ENCODE data around the gene IGFLR1. TPM values are rescaled to one million over a fixed set of nuclear protein-coding genes. Genes with fewer than 3 reads are reported as not detected.

IGFLR1 gene
- 10.9 to 12.5 TPM (median 11.8 TPM) in 5 replicates for total RNA-seq (2022; extraction: Qiagen RNA extraction)

GRCh38 chr19:35742121-35742724 lies at the start of gene IGFLR1:
Gene IGFLR1 (minus strand): TSS chr19:35742452. CDS start chr19:35741180, 1,272 bp downstream.

GRCh38 chr19:35775298-35776101 lies 33.2 kb upstream of the IGFLR1 start, which contains the start of gene ARHGAP33:
Gene ARHGAP33 (plus strand): TSS chr19:35775564. CDS start chr19:35775659, 95 bp downstream.

GRCh38 chr19:35757749-35758608 lies 15.7 kb upstream of the IGFLR1 start, which contains the start of gene PROSER3:
Gene PROSER3 (plus strand): TSS chr19:35758176. CDS start chr19:35758216, 40 bp downstream.

DNA sequence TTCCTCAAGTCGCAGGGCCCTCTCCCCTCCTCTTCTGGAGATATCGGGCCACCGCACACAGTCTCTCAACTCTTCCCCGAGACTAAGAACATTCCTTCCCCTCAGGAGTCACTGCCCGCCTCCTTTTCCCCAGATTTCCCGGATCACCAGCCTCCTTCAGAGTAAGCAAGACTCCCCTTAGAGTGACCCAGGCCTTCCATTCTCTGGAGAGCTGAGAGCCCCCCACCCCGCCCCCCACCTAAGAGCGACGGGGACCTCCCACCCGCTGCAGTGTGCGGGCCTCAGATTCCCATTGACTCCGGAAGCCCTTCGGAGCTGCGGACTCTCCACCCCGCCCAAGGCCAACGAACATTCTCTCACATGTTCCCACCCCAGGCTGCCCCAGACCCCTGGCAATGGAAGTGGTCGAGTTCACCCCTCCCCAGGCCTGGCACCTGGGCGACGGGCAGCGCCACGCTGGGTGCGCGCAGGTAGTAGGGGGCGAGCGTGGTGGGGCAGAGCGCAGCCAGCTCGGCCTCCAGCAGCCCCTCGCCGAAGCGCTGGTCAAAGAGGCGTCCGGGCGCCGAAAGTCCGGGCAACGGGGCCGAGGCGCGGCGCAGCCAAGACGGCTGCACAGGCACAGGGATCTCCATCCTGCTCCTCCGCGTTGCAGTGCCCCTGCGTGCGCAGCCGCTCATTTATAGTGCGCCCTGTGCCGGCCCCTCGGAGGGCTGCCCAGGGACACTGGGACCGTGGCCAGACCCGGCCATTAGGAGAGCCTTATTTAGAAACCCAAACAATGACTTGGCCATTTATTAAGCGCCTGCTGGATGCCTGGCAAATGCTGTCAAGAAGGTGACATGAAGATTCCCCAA lies 14.4 kb upstream of the IGFLR1 start, which contains the start of gene HSPB6:
Gene HSPB6, minus strand, starts transcription at position 653 of the 854 bp plus-strand sequence. Its CDS starts 21 bp downstream, at position 632.

DNA sequence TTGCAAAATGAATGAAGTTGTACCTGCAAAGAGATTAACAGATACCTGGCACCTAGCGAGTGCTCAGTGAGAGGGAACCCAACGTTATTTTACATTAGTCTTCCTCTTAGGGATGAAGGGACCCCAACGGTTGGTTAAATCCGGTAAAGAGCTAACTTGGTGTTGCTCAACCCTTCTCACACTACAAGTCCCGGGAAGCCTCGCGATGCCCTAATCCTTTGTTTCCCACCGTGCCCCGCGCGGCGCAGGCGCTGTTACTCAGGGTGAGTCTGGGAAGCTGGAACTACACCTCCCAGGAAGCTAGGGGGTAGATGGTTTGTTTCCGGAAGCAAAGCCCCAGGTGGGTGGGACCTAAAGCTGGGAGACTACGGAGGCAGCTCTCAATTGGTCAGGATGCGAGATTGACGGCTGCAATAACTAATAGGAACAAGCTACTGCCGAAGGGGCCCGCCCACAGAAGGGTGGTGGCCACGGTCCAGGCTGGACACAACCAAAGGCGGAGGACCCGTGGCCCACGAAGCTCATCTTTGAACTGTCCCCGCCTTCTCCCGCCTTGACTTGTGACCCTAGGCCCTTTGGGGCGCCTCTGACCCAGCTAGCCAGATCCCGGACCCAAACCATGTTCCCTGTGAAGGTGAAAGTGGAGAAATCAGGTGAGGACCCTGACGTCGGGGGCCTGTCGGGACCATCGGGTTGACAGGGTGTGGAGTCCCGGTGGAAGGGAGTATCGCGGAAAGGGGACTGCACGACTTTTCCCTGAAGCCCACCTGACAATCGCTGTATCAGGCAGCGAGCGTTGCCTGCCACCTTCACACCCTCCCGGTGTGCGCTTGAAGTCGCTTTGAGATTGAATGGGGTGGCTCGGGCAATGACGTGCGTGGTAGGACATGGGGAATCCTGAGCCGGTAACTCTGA lies 6.1 kb upstream of the IGFLR1 start, which contains the start of gene LIN37:
Gene LIN37, plus strand, starts transcription at position 471 of the 915 bp plus-strand sequence. Its CDS starts 149 bp downstream, at position 620.

DNA sequence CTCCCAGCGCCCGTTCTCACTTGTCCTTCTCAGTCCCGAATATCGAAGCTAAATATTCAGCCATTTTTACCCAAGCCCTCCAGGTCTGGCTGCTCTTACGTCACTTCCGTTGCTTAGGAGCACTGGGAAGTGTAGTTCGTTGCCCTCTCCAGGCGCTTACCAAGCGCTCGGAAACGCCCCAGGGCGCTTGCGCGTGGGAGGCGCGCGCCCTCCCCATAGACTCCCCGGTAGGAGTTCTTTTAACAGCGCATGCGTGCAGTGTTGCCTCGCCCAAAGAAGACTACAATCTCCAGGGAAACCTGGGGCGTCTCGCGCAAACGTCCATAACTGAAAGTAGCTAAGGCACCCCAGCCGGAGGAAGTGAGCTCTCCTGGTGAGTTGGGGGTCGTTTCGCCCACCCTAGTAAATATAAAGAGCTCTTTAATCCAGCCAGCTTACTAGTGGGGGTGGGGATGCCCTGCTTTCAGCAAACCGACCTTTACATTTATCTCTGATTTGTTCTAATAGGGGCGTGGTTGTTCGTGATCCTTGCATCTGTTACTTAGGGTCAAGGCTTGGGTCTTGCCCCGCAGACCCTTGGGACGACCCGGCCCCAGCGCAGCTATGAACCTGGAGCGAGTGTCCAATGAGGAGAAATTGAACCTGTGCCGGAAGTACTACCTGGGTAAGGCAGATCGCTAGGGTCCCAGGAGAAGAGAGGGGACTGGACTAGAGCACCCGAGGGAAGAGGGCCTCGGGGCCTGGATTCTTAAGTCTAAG lies 3.3 kb upstream of the IGFLR1 start, which contains the start of the genes PSENEN and U2AF1L4:
Gene PSENEN, plus strand, starts transcription at position 324 of the 759 bp plus-strand sequence. Its CDS starts 280 bp downstream, at position 604.
Gene U2AF1L4, minus strand, starts transcription at position 91 of the 759 bp plus-strand sequence. Its CDS starts 27 bp downstream, at position 64.

DNA sequence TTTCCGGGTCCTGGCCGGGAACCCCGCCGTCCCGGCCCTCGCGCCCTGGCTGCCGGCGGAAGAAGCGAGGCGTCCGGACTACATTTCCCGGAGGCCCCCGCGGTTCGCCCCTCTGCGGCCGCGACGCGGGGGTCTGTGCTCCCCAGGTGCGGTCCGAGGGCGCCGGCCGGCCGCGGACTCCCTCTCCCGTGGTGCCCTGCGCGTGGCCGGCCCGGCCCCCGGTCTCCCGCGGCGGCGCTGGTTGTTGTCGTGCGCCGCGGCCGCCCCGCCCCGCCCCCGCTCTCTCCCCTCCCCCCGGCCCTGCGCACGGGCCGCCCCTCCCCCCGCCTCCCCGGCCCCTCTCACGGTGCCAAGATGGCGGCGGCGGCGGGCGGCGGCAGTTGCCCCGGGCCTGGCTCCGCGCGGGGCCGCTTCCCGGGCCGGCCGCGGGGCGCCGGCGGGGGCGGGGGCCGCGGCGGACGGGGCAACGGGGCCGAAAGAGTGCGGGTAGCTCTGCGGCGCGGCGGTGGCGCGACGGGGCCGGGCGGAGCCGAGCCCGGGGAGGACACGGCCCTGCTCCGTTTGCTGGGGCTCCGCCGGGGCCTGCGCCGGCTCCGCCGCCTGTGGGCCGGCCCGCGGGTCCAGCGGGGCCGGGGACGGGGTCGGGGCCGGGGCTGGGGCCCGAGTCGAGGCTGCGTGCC lies 24.4 kb downstream of the IGFLR1 start, which contains the start of gene KMT2B:
Gene KMT2B, plus strand, starts transcription at position 339 of the 680 bp plus-strand sequence. Its CDS starts 16 bp downstream, at position 355.

GRCh38 chr19:35704218-35704617 lies 38.0 kb downstream of the IGFLR1 start, which contains the start of gene ZBTB32:
Gene ZBTB32 (plus strand): TSS chr19:35704558. CDS start chr19:35714627, 10,069 bp downstream.

Other genes starting within 250 kb of the IGFLR1 start
- 34.4 to 41.4 TPM (median 35.8 TPM) in 5 replicates for gene DMKN, start 228.8 kb downstream of the IGFLR1 start, total RNA-seq (2022; extraction: Qiagen RNA extraction)
- 3.5 to 4.0 TPM (median 3.9 TPM) in 5 replicates for gene SBSN, start 214.1 kb downstream of the IGFLR1 start, total RNA-seq (2022; extraction: Qiagen RNA extraction)
- gene GAPDHS, start 209.0 kb downstream of the IGFLR1 start, total RNA-seq (2022; extraction: Qiagen RNA extraction): 0.08 to 0.14 TPM (median 0.10 TPM) in 5 replicates
- gene TMEM147, start 196.8 kb downstream of the IGFLR1 start, total RNA-seq (2022; extraction: Qiagen RNA extraction): 346 to 443 TPM (median 420 TPM) in 5 replicates
- 0.06 to 0.14 TPM (median 0.13 TPM) in 4 of 5 replicates, not detected in the other for gene ATP4A, start 178.8 kb downstream of the IGFLR1 start, total RNA-seq (2022; extraction: Qiagen RNA extraction)
- gene PMIS2, start 156.3 kb downstream of the IGFLR1 start, total RNA-seq (2022; extraction: Qiagen RNA extraction): not detected in 5 replicates
- 11.1 to 17.3 TPM (median 14.6 TPM) in 5 replicates for gene HAUS5, start 129.7 kb downstream of the IGFLR1 start, total RNA-seq (2022; extraction: Qiagen RNA extraction)
- 150 to 223 TPM (median 210 TPM) in 5 replicates for gene RBM42, start 113.4 kb downstream of the IGFLR1 start, total RNA-seq (2022; extraction: Qiagen RNA extraction)
- 1.7 to 3.4 TPM (median 2.7 TPM) in 5 replicates for gene ETV2, start 100.7 kb downstream of the IGFLR1 start, total RNA-seq (2022; extraction: Qiagen RNA extraction)
- 1,342 to 1,451 TPM (median 1,370 TPM) in 5 replicates for gene COX6B1, start 94.1 kb downstream of the IGFLR1 start, total RNA-seq (2022; extraction: Qiagen RNA extraction)
- gene UPK1A, start 75.9 kb downstream of the IGFLR1 start, total RNA-seq (2022; extraction: Qiagen RNA extraction): 0.55 to 1.1 TPM (median 1.1 TPM) in 5 replicates
- 0.05 TPM in 1 of 5 replicates, not detected in the others for gene ZBTB32, start 37.9 kb downstream of the IGFLR1 start, total RNA-seq (2022; extraction: Qiagen RNA extraction)
- 49.7 to 60.0 TPM (median 57.9 TPM) in 5 replicates for gene KMT2B, start 24.4 kb downstream of the IGFLR1 start, total RNA-seq (2022; extraction: Qiagen RNA extraction)
- gene U2AF1L4, start 3.0 kb upstream of the IGFLR1 start, total RNA-seq (2022; extraction: Qiagen RNA extraction): 22.6 to 29.2 TPM (median 25.6 TPM) in 5 replicates
- gene PSENEN, start 3.2 kb upstream of the IGFLR1 start, total RNA-seq (2022; extraction: Qiagen RNA extraction): 266 to 332 TPM (median 283 TPM) in 5 replicates
- 23.0 to 28.0 TPM (median 24.5 TPM) in 5 replicates for gene LIN37, start 6.1 kb upstream of the IGFLR1 start, total RNA-seq (2022; extraction: Qiagen RNA extraction)
- 0.08 to 0.34 TPM (median 0.24 TPM) in 5 replicates for gene HSPB6, start 14.6 kb upstream of the IGFLR1 start, total RNA-seq (2022; extraction: Qiagen RNA extraction)
- gene PROSER3, start 15.7 kb upstream of the IGFLR1 start, total RNA-seq (2022; extraction: Qiagen RNA extraction): 21.4 to 27.1 TPM (median 26.4 TPM) in 5 replicates
- 5.4 to 7.6 TPM (median 5.9 TPM) in 5 replicates for gene ARHGAP33, start 33.1 kb upstream of the IGFLR1 start, total RNA-seq (2022; extraction: Qiagen RNA extraction)
- 0.14 to 0.56 TPM (median 0.23 TPM) in 5 replicates for gene PRODH2, start 70.4 kb upstream of the IGFLR1 start, total RNA-seq (2022; extraction: Qiagen RNA extraction)
- 0.34 to 0.71 TPM (median 0.49 TPM) in 5 replicates for gene NPHS1, start 110.1 kb upstream of the IGFLR1 start, total RNA-seq (2022; extraction: Qiagen RNA extraction)
- 0.39 to 0.59 TPM (median 0.44 TPM) in 5 replicates for gene KIRREL2, start 114.5 kb upstream of the IGFLR1 start, total RNA-seq (2022; extraction: Qiagen RNA extraction)
- 70.1 to 97.9 TPM (median 93.9 TPM) in 5 replicates for gene APLP1, start 126.1 kb upstream of the IGFLR1 start, total RNA-seq (2022; extraction: Qiagen RNA extraction)
- 4.9 to 7.5 TPM (median 5.7 TPM) in 5 replicates for gene NFKBID, start 158.1 kb upstream of the IGFLR1 start, total RNA-seq (2022; extraction: Qiagen RNA extraction)
- 0.29 to 0.75 TPM (median 0.53 TPM) in 4 of 5 replicates, not detected in the other for gene HCST, start 160.1 kb upstream of the IGFLR1 start, total RNA-seq (2022; extraction: Qiagen RNA extraction)
- not detected in 5 replicates for gene TYROBP, start 165.8 kb upstream of the IGFLR1 start, total RNA-seq (2022; extraction: Qiagen RNA extraction)
- gene LRFN3, start 193.9 kb upstream of the IGFLR1 start, total RNA-seq (2022; extraction: Qiagen RNA extraction): 20.1 to 27.8 TPM (median 23.2 TPM) in 5 replicates